Fibroblast of lung (primary cell): Measurements from ENCODE around the gene CDK9. TPM values are rescaled to one million over a fixed set of nuclear protein-coding genes. Genes with fewer than 3 reads are reported as not detected.

ENCODE experiments used
- DNase-seq, 2 donors: peaks; one replicate each; pipeline versions ENCODE4 v3.0.0 to v3.0.0-alpha.2; 2010; ENCODE audit warnings: low read depth in 2 of 2
- H2AFZ ChIP-seq: 2 replicates; pipeline ENCODE4 v1.5.1; 2012; ENCODE audit warnings: low read length, control low read depth, inconsistent platforms
- H3K27ac ChIP-seq: 2 replicates; pipeline ENCODE4 v1.5.1; 2011; ENCODE audit warnings: low read length, control low read depth; ENCODE audit not compliant: insufficient read depth
- H3K27me3 ChIP-seq: 2 replicates; pipeline ENCODE4 v1.5.1; 2011; ENCODE audit warnings: mild to moderate bottlenecking, low read length; ENCODE audit not compliant: control insufficient read depth, insufficient read depth
- H3K36me3 ChIP-seq: 2 replicates; pipeline ENCODE4 v1.5.1; 2011; ENCODE audit warnings: low read length; ENCODE audit not compliant: control insufficient read depth, insufficient read depth
- H3K4me1 ChIP-seq: 2 replicates; pipeline ENCODE4 v1.5.1; 2011; ENCODE audit warnings: low read length; ENCODE audit not compliant: control insufficient read depth, insufficient read depth; ENCODE audit errors: extremely low read depth
- H3K4me2 ChIP-seq: 2 replicates; pipeline ENCODE4 v1.5.1; 2011; ENCODE audit warnings: low read length, control low read depth; ENCODE audit not compliant: insufficient read depth; ENCODE audit errors: extremely low read depth
- H3K4me3 ChIP-seq, 4 experiments: fragments of 200-600 bp in 1 of 4; sonication (generic) in 1 of 4; replicated peaks in 1 of 4; 2 replicates each; pipeline ENCODE4 v1.5.1; 2011 to 2016; ENCODE audit warnings: low read length in 4 of 4, low read depth in 3 of 4, mild to moderate bottlenecking in 3 of 4, control low read depth in 2 of 4, inconsistent platforms in 1 of 4, mixed read lengths in 1 of 4; ENCODE audit not compliant: insufficient read depth in 1 of 4; ENCODE audit errors: control extremely low read depth in 1 of 4
- H3K79me2 ChIP-seq: 2 replicates; pipeline ENCODE4 v1.5.1; 2012; ENCODE audit warnings: mild to moderate bottlenecking, low read length, inconsistent platforms; ENCODE audit not compliant: control insufficient read depth, insufficient read depth
- H3K9ac ChIP-seq: 2 replicates; pipeline ENCODE4 v1.5.1; 2011; ENCODE audit warnings: mild to moderate bottlenecking, low read length, control low read depth; ENCODE audit not compliant: insufficient read depth
- H3K9me3 ChIP-seq: 2 replicates; pipeline ENCODE4 v1.5.1; 2012; ENCODE audit warnings: low read depth, low read length; ENCODE audit not compliant: control insufficient read depth, insufficient read depth
- H4K20me1 ChIP-seq: 2 replicates; pipeline ENCODE4 v1.5.1; 2011; ENCODE audit warnings: low read length; ENCODE audit not compliant: control insufficient read depth, insufficient read depth; ENCODE audit errors: extremely low read depth
- CTCF ChIP-seq, 2 donors: IDR thresholded peaks in 1 of 2; conservative IDR thresholded peaks in 1 of 2; 1 replicate in 1 of 2; 2 replicates in 1 of 2; pipeline ENCODE4 v1.5.1; 2011 to 2012; ENCODE audit warnings: low read length in 2 of 2, control low read depth in 1 of 2, inconsistent platforms in 1 of 2, low read depth in 1 of 2, mild to moderate bottlenecking in 1 of 2
- EZH2 ChIP-seq: IDR thresholded peaks from 2 replicates; pipeline ENCODE4 v1.5.1; 2012; ENCODE audit warnings: low read length, control low read depth, mild to moderate bottlenecking; ENCODE audit errors: missing control alignments
- polyA plus RNA-seq, 2 donors: library from polyadenylated mRNA; depleted of rRNA in 1 of 2; stranded (reverse) in 1 of 2; unstranded in 1 of 2; fragments of >200 nt; gene quantifications; 2 replicates each; pipeline ENCODE4 v1.2.1, GENCODE V29; 2011 to 2012; ENCODE audit warnings: missing spikeins in 1 of 2
- total RNA-seq: library from RNA; depleted of rRNA; stranded (reverse); fragments of >200 nt; gene quantifications from 2 replicates; pipeline ENCODE4 v1.2.1, GENCODE V29; 2014

The CDK9 gene
- total and polyA plus RNA-seq, 2 donors (not counting 1 experiment from before 2014, with no cell fraction given), result 54.8 to 82.2 TPM

- Histone ChIP-seq H3K79me2 (no peaks in the 10 kb centered on the region), H3K27ac (no peak overlapping the region), H3K4me2 (no peak overlapping the region), H3K36me3 (peaks cover 47% of the 10 kb centered on the region), H4K20me1 (no peaks in the 10 kb centered on the region), H3K9ac (no peak overlapping the region), H3K9me3 (no peaks in the 10 kb centered on the region), H3K4me3 (no peak overlapping the region), H2AFZ (no peak overlapping the region), H3K4me1 (no peaks in the 10 kb centered on the region), H3K27me3 (no peaks in the 10 kb centered on the region)
- no peak for TF ChIP-seq EZH2
- TF ChIP-seq CTCF (conservative IDR thresholded peaks at IDR 0.05 in 1 of 2, IDR thresholded peaks at IDR 0.05 in 1 of 2; ENCODE audit: low read depth in 1 of 2, low read length in 2 of 2), result no peak
- DNase-seq, result no peak
Measured at GRCh38 chr9:127816362-127816725, 30.5 kb downstream of the CDK9 start.

GRCh38 chr9:127816728-127817127 is 30.9 kb downstream of the CDK9 start:
- H2AFZ ChIP-seq, result no peak overlapping the region
- H3K9me3 ChIP-seq, result no peaks in the 10 kb centered on the region
- no peak overlapping the region for H3K9ac ChIP-seq
- no peaks in the 10 kb centered on the region for H3K27me3 ChIP-seq
- DNase-seq, result no peak
- no peaks in the 10 kb centered on the region for H3K4me1 ChIP-seq
- TF ChIP-seq CTCF (conservative IDR thresholded peaks at IDR 0.05 in 1 of 2, IDR thresholded peaks at IDR 0.05 in 1 of 2; ENCODE audit: low read depth in 1 of 2, low read length in 2 of 2) (no peak), EZH2 (no peak)
- H3K4me3 ChIP-seq, result no peak overlapping the region
- H3K36me3 ChIP-seq, result peaks cover 47% of the 10 kb centered on the region
- no peak overlapping the region for H3K4me2 ChIP-seq
- no peaks in the 10 kb centered on the region for H3K79me2 ChIP-seq
- no peak overlapping the region for H3K27ac ChIP-seq
- no peaks in the 10 kb centered on the region for H4K20me1 ChIP-seq

GRCh38 chr9:127817881-127818434 is 32.1 kb downstream of the CDK9 start:
- Histone ChIP-seq H3K36me3 (peaks cover 44% of the 10 kb centered on the region), H3K4me1 (no peaks in the 10 kb centered on the region), H2AFZ (no peak overlapping the region), H3K27me3 (no peaks in the 10 kb centered on the region), H3K4me3 (no peak overlapping the region), H4K20me1 (no peaks in the 10 kb centered on the region), H3K4me2 (no peak overlapping the region), H3K27ac (no peak overlapping the region), H3K9me3 (no peaks in the 10 kb centered on the region), H3K9ac (no peak overlapping the region), H3K79me2 (no peaks in the 10 kb centered on the region)
- no peak for DNase-seq
- TF ChIP-seq EZH2 (no peak), CTCF (conservative IDR thresholded peaks at IDR 0.05 in 1 of 2, IDR thresholded peaks at IDR 0.05 in 1 of 2; ENCODE audit: low read depth in 1 of 2, low read length in 2 of 2) (no peak)
